ENCODE measurements around the gene IER5L. TPM values are rescaled to one million over a fixed set of nuclear protein-coding genes. Genes with fewer than 3 reads are reported as not detected.

Gene IER5L
- total and polyA plus RNA-seq, 2 donors from 2014 or later = 18.0 to 46.9 TPM

- FAIRE-seq (no peak), DNase-seq (peak; percentile 93 to 97 (median 95))
- H3K4me1 ChIP-seq (ENCODE audit: control insufficient read depth in 2 of 3, insufficient read depth in 2 of 3, low read depth in 1 of 3, low read length in 3 of 3) = peaks cover 0 to 9% (median 6%) of the 10 kb centered on the region in 3 donors
- peak overlapping the region; percentile 96 to 99 for H3K27ac ChIP-seq (ENCODE audit: low read depth in 2 of 2, low read length in 2 of 2)
- H3K4me3 ChIP-seq (ENCODE audit: low read length in 3 of 3) = peak overlapping the region; percentile 50 to 69 (median 57)
- intact Hi-C loops (cut with DNase I) = no loop called here
- peak overlapping the region; percentile 26 to 89 (median 50) for H3K9ac ChIP-seq (ENCODE audit: low read length in 3 of 3)
- H3K9me3 ChIP-seq (ENCODE audit: control insufficient read depth in 2 of 3, insufficient read depth in 1 of 3, low read length in 3 of 3) = no peaks in the 10 kb centered on the region
- no peaks in the 10 kb centered on the region for H3K27me3 ChIP-seq (ENCODE audit: control insufficient read depth, insufficient read depth, low read length)
- TF ChIP-seq CTCF (IDR thresholded peaks at IDR 0.05; ENCODE audit: borderline replicate concordance, extremely low read depth, insufficient read depth) = peak; percentile 98
- no peaks in the 10 kb centered on the region for H3K36me3 ChIP-seq (ENCODE audit: control insufficient read depth in 2 of 3, insufficient read depth in 3 of 3, low read length in 3 of 3)
Observed at GRCh38 chr9:129174102-129174723, 3.8 kb downstream of the IER5L start.

GRCh38 chr9:129173296-129174101 is 4.6 kb downstream of the IER5L start:
- no peak for TF ChIP-seq CTCF (IDR thresholded peaks at IDR 0.05; ENCODE audit: borderline replicate concordance, extremely low read depth, insufficient read depth)
- peaks cover 0 to 6% (median 5%) of the 10 kb centered on the region in 3 donors for H3K4me1 ChIP-seq (ENCODE audit: control insufficient read depth in 2 of 3, insufficient read depth in 2 of 3, low read depth in 1 of 3, low read length in 3 of 3)

GRCh38 chr9:129172816-129173215 is 5.2 kb downstream of the IER5L start:
- Histone ChIP-seq H3K27me3 (ENCODE audit: control insufficient read depth, insufficient read depth, low read length) (no peaks in the 10 kb centered on the region), H3K36me3 (ENCODE audit: control insufficient read depth in 2 of 3, insufficient read depth in 3 of 3, low read length in 3 of 3) (no peaks in the 10 kb centered on the region), H3K9ac (ENCODE audit: low read length in 3 of 3) (peak overlapping the region in 1 of 3 donors; percentile 35), H3K27ac (ENCODE audit: low read depth in 2 of 2, low read length in 2 of 2) (no peak overlapping the region), H3K9me3 (ENCODE audit: control insufficient read depth in 2 of 3, insufficient read depth in 1 of 3, low read length in 3 of 3) (no peaks in the 10 kb centered on the region), H3K4me1 (ENCODE audit: control insufficient read depth in 2 of 3, insufficient read depth in 2 of 3, low read depth in 1 of 3, low read length in 3 of 3) (peaks cover 0 to 9% (median 5%) of the 10 kb centered on the region in 3 donors), H3K4me3 (ENCODE audit: low read length in 3 of 3) (no peak overlapping the region)
- FAIRE-seq (no peak), DNase-seq (no peak)
- TF ChIP-seq CTCF (IDR thresholded peaks at IDR 0.05; ENCODE audit: borderline replicate concordance, extremely low read depth, insufficient read depth) = no peak
- intact Hi-C loops (cut with DNase I) = no loop called here

More at GRCh38 chr9:129173296-129174101, 4.6 kb downstream of the IER5L start:
- no peaks in the 10 kb centered on the region for H3K36me3 ChIP-seq (ENCODE audit: control insufficient read depth in 2 of 3, insufficient read depth in 3 of 3, low read length in 3 of 3)
- H3K9ac ChIP-seq (ENCODE audit: low read length in 3 of 3) = peak overlapping the region in 2 of 3 donors; percentile 13 to 89
- FAIRE-seq = no peak
- H3K4me3 ChIP-seq (ENCODE audit: low read length in 3 of 3) = peak overlapping the region in 2 of 3 donors; percentile 57 to 69
- H3K27ac ChIP-seq (ENCODE audit: low read depth in 2 of 2, low read length in 2 of 2) = peak overlapping the region; percentile 96 to 99
- H3K27me3 ChIP-seq (ENCODE audit: control insufficient read depth, insufficient read depth, low read length) = no peaks in the 10 kb centered on the region
- intact Hi-C loops (cut with DNase I) = no loop called here
- H3K9me3 ChIP-seq (ENCODE audit: control insufficient read depth in 2 of 3, insufficient read depth in 1 of 3, low read length in 3 of 3) = no peaks in the 10 kb centered on the region
- no peak for DNase-seq

Data from kidney (tissue), 14 donors.